Esophagus squamous epithelium (tissue), 4 donors: ENCODE results near the gene GAMT.

ENCODE experiments used
- CTCF ChIP-seq, 6 experiments: fragments of 450-650 bp in 4 of 6; fragments of 200-600 bp in 2 of 6; sonication (generic) in 2 of 6; IDR thresholded peaks; one replicate each; pipeline ENCODE4 v1.5.1; 2016 to 2019; ENCODE audit warnings: antibody characterized with exemption in 6 of 6, mild to moderate bottlenecking in 4 of 6, moderate library complexity in 4 of 6
- POLR2A ChIP-seq, 4 donors: fragments of 450-650 bp; IDR thresholded peaks; one replicate each; pipeline ENCODE4 v1.6.1; 2017; ENCODE audit warnings: antibody characterized with exemption in 4 of 4, mild to moderate bottlenecking in 4 of 4, moderate library complexity in 3 of 4

- TF ChIP-seq POLR2A (IDR thresholded peaks at IDR 0.05) (no peak), CTCF (IDR thresholded peaks at IDR 0.05) (no peak)
These were observed 48.2 kb downstream of the GAMT start for GRCh38 chr19:1353144-1353543.
